ENCODE results near the gene ASCC3. TPM values are rescaled to one million over a fixed set of nuclear protein-coding genes. Genes with fewer than 3 reads are reported as not detected.

Gene ASCC3
- total RNA-seq, 4 donors from 2014 or later: 15.7 to 39.9 (median 29.3) TPM

GRCh38 chr6:100883347-100883746 is 2.2 kb upstream of the ASCC3 start:
- Histone ChIP-seq H3K4me1 (peaks cover 7 to 25% (median 16%) of the 10 kb centered on the region in 4 donors), H3K9me3 (no peaks in the 10 kb centered on the region), H3K4me3 (no peak overlapping the region), H3K27ac (no peak overlapping the region), H3K27me3 (no peaks in the 10 kb centered on the region), H3K36me3 (no peaks in the 10 kb centered on the region)
- intact Hi-C loops (cut with DNase I; ENCODE audit: low total_unique reads): no loop called here
- TF ChIP-seq POLR2A (IDR thresholded peaks at IDR 0.05): no peak
- no peak for TF ChIP-seq EP300 (IDR thresholded peaks at IDR 0.05; ENCODE audit: low read depth)
- TF ChIP-seq POLR2AphosphoS5 (IDR thresholded peaks at IDR 0.05): no peak
- no peak for TF ChIP-seq CTCF (IDR thresholded peaks at IDR 0.05)
- in situ Hi-C loops (cut with MboI; ENCODE audit: low pct_ligation_motif_present in 1 of 4, low pct_unique_long_range_greater_than_20kb in 1 of 4, low sequenced_read_pairs in 3 of 4): no loop called here
- no peak for DNase-seq
- WGBS, 2 donors (ENCODE audit: low coverage in 1 of 2): 93% methylated on average over 3 of the region's 3 CpGs; no CpG with 5 or more reads in 1 of the 2 donors

GRCh38 chr6:100881707-100882040 is 545 bp upstream of the ASCC3 start:
- H3K36me3 ChIP-seq: no peaks in the 10 kb centered on the region
- in situ Hi-C loops (cut with MboI; ENCODE audit: low pct_ligation_motif_present in 1 of 4, low pct_unique_long_range_greater_than_20kb in 1 of 4, low sequenced_read_pairs in 3 of 4): no loop called here
- intact Hi-C loops (cut with DNase I; ENCODE audit: low total_unique reads): no loop called here
- WGBS, 2 donors (ENCODE audit: low coverage in 1 of 2): 2 to 11% methylated on average over 6 of the region's 6 CpGs
- peak overlapping the region; percentile 47 to 74 (median 64) for H3K4me3 ChIP-seq
- TF ChIP-seq POLR2A (IDR thresholded peaks at IDR 0.05): no peak
- TF ChIP-seq POLR2AphosphoS5 (IDR thresholded peaks at IDR 0.05): no peak
- TF ChIP-seq CTCF (IDR thresholded peaks at IDR 0.05): no peak
- no peak for TF ChIP-seq EP300 (IDR thresholded peaks at IDR 0.05; ENCODE audit: low read depth)
- H3K4me1 ChIP-seq: peaks cover 7 to 27% (median 17%) of the 10 kb centered on the region in 4 donors
- H3K9me3 ChIP-seq: no peaks in the 10 kb centered on the region
- no peaks in the 10 kb centered on the region for H3K27me3 ChIP-seq
- H3K27ac ChIP-seq: peak overlapping the region; percentile 86 to 93 (median 89)
- no peak for DNase-seq

- Histone ChIP-seq H3K27me3 (no peaks in the 10 kb centered on the region), H3K9me3 (no peaks in the 10 kb centered on the region), H3K4me3 (peak overlapping the region; percentile 47 to 74 (median 64)), H3K4me1 (peaks cover 7 to 27% (median 17%) of the 10 kb centered on the region in 4 donors), H3K36me3 (no peaks in the 10 kb centered on the region), H3K27ac (peak overlapping the region; percentile 86 to 93 (median 89))
- intact Hi-C loops (cut with DNase I; ENCODE audit: low total_unique reads): no loop called here
- DNase-seq: no peak
- in situ Hi-C loops (cut with MboI; ENCODE audit: low pct_ligation_motif_present in 1 of 4, low pct_unique_long_range_greater_than_20kb in 1 of 4, low sequenced_read_pairs in 3 of 4): no loop called here
- TF ChIP-seq POLR2A (IDR thresholded peaks at IDR 0.05): no peak
- no peak for TF ChIP-seq CTCF (IDR thresholded peaks at IDR 0.05)
- TF ChIP-seq POLR2AphosphoS5 (IDR thresholded peaks at IDR 0.05): no peak
- TF ChIP-seq EP300 (IDR thresholded peaks at IDR 0.05; ENCODE audit: low read depth): no peak
- 0 to 3% methylated on average over 5 of the region's 5 CpGs for WGBS, 2 donors (ENCODE audit: low coverage in 1 of 2)
Measured at GRCh38 chr6:100880149-100880852, 828 bp downstream of the ASCC3 start.

GRCh38 chr6:100879317-100879716 is 1.8 kb downstream of the ASCC3 start:
- no peak for TF ChIP-seq CTCF (IDR thresholded peaks at IDR 0.05)
- no peak for TF ChIP-seq POLR2AphosphoS5 (IDR thresholded peaks at IDR 0.05)
- no peak for TF ChIP-seq POLR2A (IDR thresholded peaks at IDR 0.05)
- no peak for TF ChIP-seq EP300 (IDR thresholded peaks at IDR 0.05; ENCODE audit: low read depth)
- Histone ChIP-seq H3K4me3 (peak overlapping the region in 1 of 4 donors; percentile 1), H3K36me3 (no peaks in the 10 kb centered on the region), H3K4me1 (peaks cover 7 to 31% (median 18%) of the 10 kb centered on the region in 4 donors), H3K27ac (no peak overlapping the region), H3K9me3 (no peaks in the 10 kb centered on the region), H3K27me3 (no peaks in the 10 kb centered on the region)
- intact Hi-C loops (cut with DNase I; ENCODE audit: low total_unique reads) (no loop called here), in situ Hi-C loops (cut with MboI; ENCODE audit: low pct_ligation_motif_present in 1 of 4, low pct_unique_long_range_greater_than_20kb in 1 of 4, low sequenced_read_pairs in 3 of 4) (no loop called here)
- no peak for DNase-seq
- WGBS, 2 donors (ENCODE audit: low coverage in 1 of 2): 84 to 95% methylated on average over 2 of the region's 2 CpGs

Data from transverse colon (tissue), 4 donors.